ENCODE measurements around the gene TAF4. TPM values are rescaled to one million over a fixed set of nuclear protein-coding genes. Genes with fewer than 3 reads are reported as not detected.

Gene TAF4
- total and polyA plus RNA-seq, 8 donors: 5.7 to 15.2 (median 8.4) TPM

GRCh38 chr20:61937963-61938838 is 127.5 kb downstream of the TAF4 start:
- Histone ChIP-seq H3K27ac (no peak overlapping the region), H3K4me1 (no peaks in the 10 kb centered on the region), H3K27me3 (no peaks in the 10 kb centered on the region), H3K9me3 (no peaks in the 10 kb centered on the region), H3K4me3 (no peak overlapping the region), H3K36me3 (no peaks in the 10 kb centered on the region)
- DNase-seq (peak in 2 of 6 donors; percentile 49 to 52), FAIRE-seq (no peak), ATAC-seq (no peak)
- no peak for TF ChIP-seq CTCF (IDR thresholded peaks at IDR 0.05)
- WGBS, 2 donors: 82 to 84% methylated on average over 31 of the region's 31 CpGs
- intact Hi-C loops (cut with DNase I): no loop called here

GRCh38 chr20:61937146-61937962 is 128.3 kb downstream of the TAF4 start:
- Histone ChIP-seq H3K9me3 (no peaks in the 10 kb centered on the region), H3K36me3 (no peaks in the 10 kb centered on the region), H3K27me3 (no peaks in the 10 kb centered on the region), H3K4me3 (no peak overlapping the region), H3K27ac (no peak overlapping the region), H3K4me1 (no peaks in the 10 kb centered on the region)
- FAIRE-seq: no peak
- intact Hi-C loops (cut with DNase I): no loop called here
- 85 to 86% methylated on average over 10 of the region's 10 CpGs for WGBS, 2 donors
- DNase-seq: peak in 3 of 6 donors; percentile 2 to 64 (median 34)
- no peak for ATAC-seq
- TF ChIP-seq CTCF (IDR thresholded peaks at IDR 0.05): no peak

- ATAC-seq (no peak), DNase-seq (peak in 3 of 6 donors; percentile 10 to 45 (median 39)), FAIRE-seq (no peak)
- TF ChIP-seq CTCF (IDR thresholded peaks at IDR 0.05): no peak
- Histone ChIP-seq H3K4me3 (no peak overlapping the region), H3K27ac (no peak overlapping the region), H3K9me3 (no peaks in the 10 kb centered on the region), H3K27me3 (no peaks in the 10 kb centered on the region), H3K36me3 (no peaks in the 10 kb centered on the region), H3K4me1 (no peaks in the 10 kb centered on the region)
- intact Hi-C loops (cut with DNase I): no loop called here
- 90% methylated on average over 29 of the region's 29 CpGs for WGBS, 2 donors
These were observed 129.0 kb downstream of the TAF4 start for GRCh38 chr20:61936701-61937131.

- Histone ChIP-seq H3K27ac (no peak overlapping the region), H3K4me3 (no peak overlapping the region), H3K9me3 (no peaks in the 10 kb centered on the region), H3K36me3 (no peaks in the 10 kb centered on the region), H3K27me3 (no peaks in the 10 kb centered on the region), H3K4me1 (no peaks in the 10 kb centered on the region)
- 90 to 91% methylated on average over 13 of the region's 14 CpGs for WGBS, 2 donors
- ATAC-seq: no peak
- intact Hi-C loops (cut with DNase I): no loop called here
- DNase-seq: peak in 1 of 6 donors; percentile 3
- no peak for TF ChIP-seq CTCF (IDR thresholded peaks at IDR 0.05)
- no peak for FAIRE-seq
These were observed 129.6 kb downstream of the TAF4 start for GRCh38 chr20:61935926-61936700.
